WTC11 (cell line): Measurements from ENCODE around the gene MMP19. TPM values are rescaled to one million over a fixed set of nuclear protein-coding genes. Genes with fewer than 3 reads are reported as not detected.

Experiments
- ATAC-seq: fragments of 200-7000 bp; cut with Tn5 transposase; 2 replicates; pipeline ENCODE4 v1.10.0; 2021; ENCODE audit warnings: mild to moderate bottlenecking, moderate library complexity
- CTCF ChIA-PET: fragments of 300-600 bp; sonication (Branson Sonifier 250); formaldehyde crosslinking; loops from one replicate; lab custom pipeline; 2021; ENCODE audit warnings: antibody characterized with exemption; lab: Charles Lee
- POLR2A ChIA-PET: fragments of 350-600 bp; sonication (Branson Sonifier 250); formaldehyde crosslinking; loops from one replicate; lab custom pipeline; 2021; ENCODE audit warnings: antibody characterized with exemption; lab: Charles Lee
- DNase-seq: peaks from one replicate; pipeline ENCODE4 v3.0.0; 2021; ENCODE audit warnings: low spot score
- H3K27ac Mint-ChIP-seq: 2 replicates; pipeline ENCODE4 v1.8.0; 2021; ENCODE audit warnings: mixed read lengths
- H3K27me3 Mint-ChIP-seq: 2 replicates; pipeline ENCODE4 v1.8.0; 2021; ENCODE audit warnings: low read depth, mild to moderate bottlenecking, moderate library complexity, mixed read lengths
- H3K36me3 Mint-ChIP-seq: 2 replicates; pipeline ENCODE4 v1.8.0; 2021; ENCODE audit warnings: mixed read lengths
- H3K4me1 Mint-ChIP-seq: 2 replicates; pipeline ENCODE4 v1.8.0; 2022; ENCODE audit warnings: mixed read lengths
- H3K4me3 Mint-ChIP-seq: 2 replicates; pipeline ENCODE4 v1.8.0; 2021; ENCODE audit warnings: mild to moderate bottlenecking, moderate library complexity, mixed read lengths
- H3K9me3 Mint-ChIP-seq: 2 replicates; pipeline ENCODE4 v1.8.0; 2021; ENCODE audit warnings: mixed read lengths
- EMX1 ChIP-seq: fragments of 250-450 bp; sonication (Bioruptor Pico); IDR thresholded peaks from 2 replicates; pipeline ENCODE4 v1.8.0; 2021; ENCODE audit warnings: mild to moderate bottlenecking
- ETV6 ChIP-seq: sonication (generic); formaldehyde crosslinking; IDR thresholded peaks from 2 replicates; pipeline ENCODE4 v1.8.1; 2022; ENCODE audit warnings: mild to moderate bottlenecking, missing genetic modification reagents
- FOXJ3 ChIP-seq: sonication (generic); formaldehyde crosslinking; IDR thresholded peaks from 2 replicates; pipeline ENCODE4 v1.9.0; 2021; ENCODE audit warnings: missing genetic modification reagents, mild to moderate bottlenecking, borderline replicate concordance
- FOXP1 ChIP-seq: sonication (generic); formaldehyde crosslinking; IDR thresholded peaks from 2 replicates; pipeline ENCODE4 v1.8.0; 2022; ENCODE audit warnings: missing genetic modification reagents, mild to moderate bottlenecking, moderate library complexity, borderline replicate concordance
- GRHL2 ChIP-seq: fragments of 250-450 bp; sonication (Bioruptor Pico); IDR thresholded peaks from 2 replicates; pipeline ENCODE4 v1.8.0; 2022; ENCODE audit warnings: mild to moderate bottlenecking, moderate library complexity; ENCODE audit not compliant: insufficient replicate concordance, severe bottlenecking
- GTF2I ChIP-seq: fragments of 250-450 bp; sonication (Bioruptor Pico); conservative IDR thresholded peaks from 2 replicates; pipeline ENCODE4 v1.4.0; 2021; ENCODE audit warnings: mild to moderate bottlenecking
- HMGA2 ChIP-seq: fragments of 250-450 bp; sonication (Bioruptor Pico); IDR thresholded peaks from 2 replicates; pipeline ENCODE4 v1.4.0; 2021; ENCODE audit warnings: mild to moderate bottlenecking, moderate library complexity
- NFYB ChIP-seq: sonication (generic); formaldehyde crosslinking; conservative IDR thresholded peaks from 2 replicates; pipeline ENCODE4 v1.8.0; 2022; ENCODE audit warnings: low read depth, missing genetic modification reagents
- NR2C2 ChIP-seq: sonication (generic); formaldehyde crosslinking; IDR thresholded peaks from 2 replicates; pipeline ENCODE4 v1.8.0; 2022; ENCODE audit warnings: mild to moderate bottlenecking, missing genetic modification reagents
- SMAD4 ChIP-seq: sonication (generic); formaldehyde crosslinking; IDR thresholded peaks from 2 replicates; pipeline ENCODE4 v1.8.0; 2022; ENCODE audit warnings: mild to moderate bottlenecking, missing genetic modification reagents
- TCF7 ChIP-seq: sonication (generic); formaldehyde crosslinking; IDR thresholded peaks from 2 replicates; pipeline ENCODE4 v1.8.0; 2022; ENCODE audit warnings: mild to moderate bottlenecking, low read depth, missing genetic modification reagents, moderate library complexity
- ZBTB21 ChIP-seq: sonication (generic); formaldehyde crosslinking; IDR thresholded peaks from 2 replicates; pipeline ENCODE4 v1.8.1; 2023; ENCODE audit warnings: mild to moderate bottlenecking, missing genetic modification reagents, borderline replicate concordance
- total RNA-seq: library from RNA; stranded (reverse); gene quantifications from 3 replicates; pipeline ENCODE4 v1.2.3, GENCODE V29; 2021
- TF ChIP-seq, protein P1 (sequence below): sonication (generic); formaldehyde crosslinking; IDR thresholded peaks from 2 replicates; pipeline ENCODE4 v1.8.0; 2023; ENCODE audit warnings: missing genetic modification reagents
- TF ChIP-seq, protein P2 (sequence below): sonication (generic); formaldehyde crosslinking; conservative IDR thresholded peaks from 2 replicates; pipeline ENCODE4 v1.8.1; 2023; ENCODE audit warnings: mild to moderate bottlenecking, low read depth, missing genetic modification reagents, moderate library complexity
- TF ChIP-seq, protein P3 (sequence below): sonication (generic); formaldehyde crosslinking; IDR thresholded peaks from 2 replicates; pipeline ENCODE4 v1.8.1; 2022; ENCODE audit warnings: mild to moderate bottlenecking, moderate library complexity, missing genetic modification reagents
- TF ChIP-seq, protein P4 (sequence below): sonication (generic); formaldehyde crosslinking; IDR thresholded peaks from 2 replicates; pipeline ENCODE4 v1.8.0; 2023; ENCODE audit warnings: mild to moderate bottlenecking, missing genetic modification reagents
- TF ChIP-seq, protein P5 (sequence below): sonication (generic); formaldehyde crosslinking; IDR thresholded peaks from 2 replicates; pipeline ENCODE4 v1.8.1; 2023; ENCODE audit warnings: mild to moderate bottlenecking, missing genetic modification reagents, borderline replicate concordance
- TF ChIP-seq, protein P6 (sequence below): sonication (generic); formaldehyde crosslinking; IDR thresholded peaks from 2 replicates; pipeline ENCODE4 v1.8.1; 2023; ENCODE audit warnings: mild to moderate bottlenecking, missing genetic modification reagents, moderate library complexity

Gene MMP19
- total RNA-seq, 1 experiment from 2014 or later = 1.6 TPM

DNA sequence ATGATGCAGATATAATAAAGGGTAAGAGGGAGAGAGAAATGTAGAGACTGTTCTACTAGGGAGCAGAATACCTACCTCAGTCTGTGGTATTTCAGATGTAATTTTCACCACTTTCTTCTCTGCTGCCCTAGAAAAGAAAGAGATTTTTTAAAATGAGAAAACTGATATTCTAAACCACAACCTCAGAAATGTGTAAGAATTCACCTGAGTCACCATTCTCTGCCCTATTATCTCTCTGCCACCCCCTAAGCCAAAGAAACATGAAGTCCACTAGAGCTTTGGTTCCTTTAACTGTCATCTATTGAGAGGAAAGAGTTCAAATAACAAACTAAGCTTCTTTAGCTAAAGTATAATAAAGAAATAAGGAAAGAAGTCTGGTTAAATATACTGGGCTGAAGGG lies 46.8 kb downstream of the MMP19 start (continued):
- TF ChIP-seq NR2C2 = no peak
- no peak for TF ChIP-seq TCF7 (CRISPR knock-in tag)
- TF ChIP-seq, protein P1, sequence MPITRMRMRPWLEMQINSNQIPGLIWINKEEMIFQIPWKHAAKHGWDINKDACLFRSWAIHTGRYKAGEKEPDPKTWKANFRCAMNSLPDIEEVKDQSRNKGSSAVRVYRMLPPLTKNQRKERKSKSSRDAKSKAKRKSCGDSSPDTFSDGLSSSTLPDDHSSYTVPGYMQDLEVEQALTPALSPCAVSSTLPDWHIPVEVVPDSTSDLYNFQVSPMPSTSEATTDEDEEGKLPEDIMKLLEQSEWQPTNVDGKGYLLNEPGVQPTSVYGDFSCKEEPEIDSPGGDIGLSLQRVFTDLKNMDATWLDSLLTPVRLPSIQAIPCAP (CRISPR knock-in tag) = no peak
- TF ChIP-seq ETV6 (CRISPR knock-in tag) = no peak
- TF ChIP-seq, all 79 proteins: peak for 0

DNA sequence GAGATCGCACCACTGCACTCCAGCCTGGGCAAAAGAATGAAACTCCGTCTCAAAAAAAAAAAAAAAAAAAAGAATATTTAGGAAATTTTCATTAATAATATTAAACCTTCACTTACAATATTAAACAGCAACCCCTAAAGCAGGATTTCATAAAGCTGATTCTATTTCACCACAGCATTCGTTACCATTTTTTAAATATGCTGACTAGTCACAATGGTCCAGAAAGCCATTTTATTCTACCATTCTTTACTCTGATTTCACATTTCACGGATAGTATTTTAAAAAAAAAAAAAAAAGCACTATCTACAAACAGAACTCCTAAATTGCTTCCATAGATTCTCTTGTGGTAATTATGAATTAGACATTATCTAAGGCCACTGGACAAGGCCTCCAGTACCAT lies 52.8 kb downstream of the MMP19 start:
- Mint-ChIP-seq H3K4me3 (no peak overlapping the region), H3K9me3 (no peaks in the 10 kb centered on the region), H3K36me3 (peaks cover 71% of the 10 kb centered on the region), H3K27ac (no peak overlapping the region), H3K27me3 (no peaks in the 10 kb centered on the region), H3K4me1 (no peaks in the 10 kb centered on the region)
- ChIA-PET POLR2A (no interaction called here), CTCF (no interaction called here)
- no peak for DNase-seq
- ATAC-seq = no peak
- TF ChIP-seq, protein P2, sequence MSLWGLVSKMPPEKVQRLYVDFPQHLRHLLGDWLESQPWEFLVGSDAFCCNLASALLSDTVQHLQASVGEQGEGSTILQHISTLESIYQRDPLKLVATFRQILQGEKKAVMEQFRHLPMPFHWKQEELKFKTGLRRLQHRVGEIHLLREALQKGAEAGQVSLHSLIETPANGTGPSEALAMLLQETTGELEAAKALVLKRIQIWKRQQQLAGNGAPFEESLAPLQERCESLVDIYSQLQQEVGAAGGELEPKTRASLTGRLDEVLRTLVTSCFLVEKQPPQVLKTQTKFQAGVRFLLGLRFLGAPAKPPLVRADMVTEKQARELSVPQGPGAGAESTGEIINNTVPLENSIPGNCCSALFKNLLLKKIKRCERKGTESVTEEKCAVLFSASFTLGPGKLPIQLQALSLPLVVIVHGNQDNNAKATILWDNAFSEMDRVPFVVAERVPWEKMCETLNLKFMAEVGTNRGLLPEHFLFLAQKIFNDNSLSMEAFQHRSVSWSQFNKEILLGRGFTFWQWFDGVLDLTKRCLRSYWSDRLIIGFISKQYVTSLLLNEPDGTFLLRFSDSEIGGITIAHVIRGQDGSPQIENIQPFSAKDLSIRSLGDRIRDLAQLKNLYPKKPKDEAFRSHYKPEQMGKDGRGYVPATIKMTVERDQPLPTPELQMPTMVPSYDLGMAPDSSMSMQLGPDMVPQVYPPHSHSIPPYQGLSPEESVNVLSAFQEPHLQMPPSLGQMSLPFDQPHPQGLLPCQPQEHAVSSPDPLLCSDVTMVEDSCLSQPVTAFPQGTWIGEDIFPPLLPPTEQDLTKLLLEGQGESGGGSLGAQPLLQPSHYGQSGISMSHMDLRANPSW (CRISPR knock-in tag) = no peak
- TF ChIP-seq, protein P3, sequence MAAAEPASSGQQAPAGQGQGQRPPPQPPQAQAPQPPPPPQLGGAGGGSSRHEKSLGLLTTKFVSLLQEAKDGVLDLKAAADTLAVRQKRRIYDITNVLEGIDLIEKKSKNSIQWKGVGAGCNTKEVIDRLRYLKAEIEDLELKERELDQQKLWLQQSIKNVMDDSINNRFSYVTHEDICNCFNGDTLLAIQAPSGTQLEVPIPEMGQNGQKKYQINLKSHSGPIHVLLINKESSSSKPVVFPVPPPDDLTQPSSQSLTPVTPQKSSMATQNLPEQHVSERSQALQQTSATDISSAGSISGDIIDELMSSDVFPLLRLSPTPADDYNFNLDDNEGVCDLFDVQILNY (CRISPR knock-in tag) = no peak
- TF ChIP-seq FOXP1 (CRISPR knock-in tag) (no peak), NFYB (CRISPR knock-in tag) (no peak)
- TF ChIP-seq, protein P4, sequence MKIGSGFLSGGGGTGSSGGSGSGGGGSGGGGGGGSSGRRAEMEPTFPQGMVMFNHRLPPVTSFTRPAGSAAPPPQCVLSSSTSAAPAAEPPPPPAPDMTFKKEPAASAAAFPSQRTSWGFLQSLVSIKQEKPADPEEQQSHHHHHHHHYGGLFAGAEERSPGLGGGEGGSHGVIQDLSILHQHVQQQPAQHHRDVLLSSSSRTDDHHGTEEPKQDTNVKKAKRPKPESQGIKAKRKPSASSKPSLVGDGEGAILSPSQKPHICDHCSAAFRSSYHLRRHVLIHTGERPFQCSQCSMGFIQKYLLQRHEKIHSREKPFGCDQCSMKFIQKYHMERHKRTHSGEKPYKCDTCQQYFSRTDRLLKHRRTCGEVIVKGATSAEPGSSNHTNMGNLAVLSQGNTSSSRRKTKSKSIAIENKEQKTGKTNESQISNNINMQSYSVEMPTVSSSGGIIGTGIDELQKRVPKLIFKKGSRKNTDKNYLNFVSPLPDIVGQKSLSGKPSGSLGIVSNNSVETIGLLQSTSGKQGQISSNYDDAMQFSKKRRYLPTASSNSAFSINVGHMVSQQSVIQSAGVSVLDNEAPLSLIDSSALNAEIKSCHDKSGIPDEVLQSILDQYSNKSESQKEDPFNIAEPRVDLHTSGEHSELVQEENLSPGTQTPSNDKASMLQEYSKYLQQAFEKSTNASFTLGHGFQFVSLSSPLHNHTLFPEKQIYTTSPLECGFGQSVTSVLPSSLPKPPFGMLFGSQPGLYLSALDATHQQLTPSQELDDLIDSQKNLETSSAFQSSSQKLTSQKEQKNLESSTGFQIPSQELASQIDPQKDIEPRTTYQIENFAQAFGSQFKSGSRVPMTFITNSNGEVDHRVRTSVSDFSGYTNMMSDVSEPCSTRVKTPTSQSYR (CRISPR knock-in tag) = no peak

DNA sequence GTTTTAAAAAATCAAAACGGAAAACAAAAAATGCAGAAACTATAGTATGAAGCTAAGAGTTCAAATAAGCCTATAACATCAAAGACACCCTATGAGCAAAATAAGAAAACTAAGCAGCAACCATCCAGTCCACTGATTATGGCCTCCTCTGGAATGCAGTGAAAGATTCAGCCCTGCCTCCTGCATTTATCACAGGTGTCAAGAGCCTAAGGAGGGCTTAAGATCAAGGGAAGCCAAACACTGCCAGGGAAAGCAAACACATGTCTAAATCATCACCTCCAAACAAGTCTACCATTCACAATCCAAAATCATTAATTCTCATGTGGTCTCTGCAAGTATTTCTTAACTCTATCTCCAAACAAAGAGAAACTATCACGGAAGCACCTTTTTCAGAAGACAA lies 53.6 kb downstream of the MMP19 start:
- Mint-ChIP-seq H3K4me1 (no peaks in the 10 kb centered on the region), H3K36me3 (peaks cover 72% of the 10 kb centered on the region), H3K27me3 (no peaks in the 10 kb centered on the region), H3K4me3 (no peak overlapping the region), H3K27ac (no peak overlapping the region), H3K9me3 (no peaks in the 10 kb centered on the region)
- no peak for ATAC-seq
- ChIA-PET POLR2A (interaction anchor here (1.0 kb wide), 1 partner anchor 8 kb away, joined by 3 read pairs; no protein-coding TSS in a partner anchor), CTCF (interaction anchor here (1.0 to 1.6 kb wide), 3 partner anchors 51 to 151 kb away, joined by 3 to 5 read pairs (median 3); no protein-coding TSS in a partner anchor)
- DNase-seq = no peak
- TF ChIP-seq EMX1 (no peak), GRHL2 (CRISPR knock-in tag) (no peak), SMAD4 (no peak), FOXP1 (CRISPR knock-in tag) (no peak), NFYB (CRISPR knock-in tag) (no peak), FOXJ3 (CRISPR knock-in tag) (no peak), HMGA2 (CRISPR knock-in tag) (no peak), ZBTB21 (CRISPR knock-in tag) (no peak), GTF2I (CRISPR knock-in tag) (no peak)
- TF ChIP-seq, protein P1 (CRISPR knock-in tag) = no peak
- TF ChIP-seq, protein P5, sequence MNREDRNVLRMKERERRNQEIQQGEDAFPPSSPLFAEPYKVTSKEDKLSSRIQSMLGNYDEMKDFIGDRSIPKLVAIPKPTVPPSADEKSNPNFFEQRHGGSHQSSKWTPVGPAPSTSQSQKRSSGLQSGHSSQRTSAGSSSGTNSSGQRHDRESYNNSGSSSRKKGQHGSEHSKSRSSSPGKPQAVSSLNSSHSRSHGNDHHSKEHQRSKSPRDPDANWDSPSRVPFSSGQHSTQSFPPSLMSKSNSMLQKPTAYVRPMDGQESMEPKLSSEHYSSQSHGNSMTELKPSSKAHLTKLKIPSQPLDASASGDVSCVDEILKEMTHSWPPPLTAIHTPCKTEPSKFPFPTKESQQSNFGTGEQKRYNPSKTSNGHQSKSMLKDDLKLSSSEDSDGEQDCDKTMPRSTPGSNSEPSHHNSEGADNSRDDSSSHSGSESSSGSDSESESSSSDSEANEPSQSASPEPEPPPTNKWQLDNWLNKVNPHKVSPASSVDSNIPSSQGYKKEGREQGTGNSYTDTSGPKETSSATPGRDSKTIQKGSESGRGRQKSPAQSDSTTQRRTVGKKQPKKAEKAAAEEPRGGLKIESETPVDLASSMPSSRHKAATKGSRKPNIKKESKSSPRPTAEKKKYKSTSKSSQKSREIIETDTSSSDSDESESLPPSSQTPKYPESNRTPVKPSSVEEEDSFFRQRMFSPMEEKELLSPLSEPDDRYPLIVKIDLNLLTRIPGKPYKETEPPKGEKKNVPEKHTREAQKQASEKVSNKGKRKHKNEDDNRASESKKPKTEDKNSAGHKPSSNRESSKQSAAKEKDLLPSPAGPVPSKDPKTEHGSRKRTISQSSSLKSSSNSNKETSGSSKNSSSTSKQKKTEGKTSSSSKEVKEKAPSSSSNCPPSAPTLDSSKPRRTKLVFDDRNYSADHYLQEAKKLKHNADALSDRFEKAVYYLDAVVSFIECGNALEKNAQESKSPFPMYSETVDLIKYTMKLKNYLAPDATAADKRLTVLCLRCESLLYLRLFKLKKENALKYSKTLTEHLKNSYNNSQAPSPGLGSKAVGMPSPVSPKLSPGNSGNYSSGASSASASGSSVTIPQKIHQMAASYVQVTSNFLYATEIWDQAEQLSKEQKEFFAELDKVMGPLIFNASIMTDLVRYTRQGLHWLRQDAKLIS (CRISPR knock-in tag) = no peak
- TF ChIP-seq, protein P6, sequence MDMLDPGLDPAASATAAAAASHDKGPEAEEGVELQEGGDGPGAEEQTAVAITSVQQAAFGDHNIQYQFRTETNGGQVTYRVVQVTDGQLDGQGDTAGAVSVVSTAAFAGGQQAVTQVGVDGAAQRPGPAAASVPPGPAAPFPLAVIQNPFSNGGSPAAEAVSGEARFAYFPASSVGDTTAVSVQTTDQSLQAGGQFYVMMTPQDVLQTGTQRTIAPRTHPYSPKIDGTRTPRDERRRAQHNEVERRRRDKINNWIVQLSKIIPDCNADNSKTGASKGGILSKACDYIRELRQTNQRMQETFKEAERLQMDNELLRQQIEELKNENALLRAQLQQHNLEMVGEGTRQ = no peak
